GM21423 (cell line): ENCODE data around the gene SETD3.
A peak's percentile ranks its signal among the peaks of the same experiment; 100 is the strongest.

ENCODE experiments used
- ATAC-seq: cut with Tn5 transposase; IDR thresholded peaks from one replicate; pipeline ENCODE4 v1.9.1; 2021; ENCODE audit warnings: mild to moderate bottlenecking, moderate library complexity; ENCODE audit not compliant: unreplicated experiment

Gene SETD3

DNA sequence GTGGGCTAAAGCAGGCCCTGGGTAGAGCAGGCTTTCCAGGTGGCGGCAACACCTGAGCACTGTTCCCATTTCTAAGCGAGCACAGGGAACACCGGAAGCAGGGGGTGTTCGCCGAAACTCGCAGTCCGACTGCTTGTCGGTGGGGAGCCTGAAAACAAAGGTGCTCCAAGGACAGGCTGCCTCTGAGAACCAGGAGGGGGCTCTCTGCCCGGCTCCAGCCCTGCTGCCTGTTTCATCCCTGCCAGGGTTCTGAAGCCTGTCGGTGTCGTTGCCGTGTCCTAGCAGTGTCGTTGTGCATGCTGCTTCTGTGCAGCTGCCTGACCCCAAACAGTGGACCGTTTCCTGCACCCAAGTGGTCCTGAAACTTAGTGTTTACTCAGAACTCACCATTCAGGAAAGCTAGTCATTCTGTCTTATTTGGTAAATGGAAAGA lies 22.3 kb upstream of the SETD3 start:
- no peak for ATAC-seq

DNA sequence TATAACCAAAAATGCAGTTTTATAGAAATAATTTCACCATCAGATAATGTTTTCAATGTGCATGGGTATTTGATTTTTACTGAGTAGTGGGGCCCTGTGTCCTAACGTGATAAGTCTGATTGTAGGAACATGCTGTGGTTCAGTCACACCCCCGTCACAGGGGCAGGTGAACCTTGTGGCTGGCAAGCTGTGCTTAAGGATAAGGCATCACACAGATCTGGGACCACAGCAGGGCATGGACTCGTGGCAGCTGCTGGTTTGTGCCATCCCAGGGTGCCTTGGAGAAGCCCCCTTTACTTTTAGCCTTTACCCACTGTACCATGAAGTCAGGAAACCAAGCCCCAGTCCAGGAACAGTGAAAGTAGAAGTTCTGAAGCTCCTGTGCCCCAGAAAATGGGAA lies 17.2 kb upstream of the SETD3 start:
- ATAC-seq = no peak

DNA sequence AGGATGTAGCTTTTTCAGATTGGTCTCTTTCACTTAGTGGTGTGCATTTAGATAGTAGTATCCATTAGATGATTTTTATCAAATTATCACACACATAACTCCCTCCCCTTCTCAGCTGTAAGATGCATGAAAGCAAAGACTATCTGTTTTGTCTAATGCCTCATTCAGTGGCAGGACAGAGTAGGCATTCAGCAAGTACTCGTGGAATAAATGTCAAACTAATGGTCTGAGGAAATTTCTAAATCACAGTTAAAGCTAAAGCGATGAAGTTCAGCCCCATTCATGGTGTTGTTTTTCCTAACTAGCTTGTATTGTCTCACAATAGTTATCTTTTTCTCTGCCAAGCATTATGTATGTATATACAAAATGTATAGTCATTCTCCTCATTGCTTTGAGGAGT lies 16.7 kb upstream of the SETD3 start:
- ATAC-seq = no peak

DNA sequence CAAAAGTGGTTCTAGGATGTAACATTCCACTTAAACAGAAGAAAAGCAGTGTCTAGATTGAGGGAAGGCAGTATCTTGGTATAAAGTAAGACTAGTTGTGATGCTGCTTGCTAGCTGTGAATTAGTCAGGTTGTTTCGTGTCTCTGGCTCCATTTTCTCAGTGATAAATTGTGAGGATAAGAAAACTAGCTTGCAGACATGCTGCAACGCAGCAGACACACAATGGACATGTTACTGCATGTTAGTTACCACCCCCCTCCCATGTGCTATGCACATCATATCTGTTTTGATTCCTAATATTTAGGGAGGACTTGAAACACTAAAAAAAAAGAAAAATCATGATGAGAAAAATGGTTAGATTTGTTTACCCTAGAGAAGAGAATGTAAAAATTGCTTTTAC lies 3.4 kb upstream of the SETD3 start:
- ATAC-seq = no peak

DNA sequence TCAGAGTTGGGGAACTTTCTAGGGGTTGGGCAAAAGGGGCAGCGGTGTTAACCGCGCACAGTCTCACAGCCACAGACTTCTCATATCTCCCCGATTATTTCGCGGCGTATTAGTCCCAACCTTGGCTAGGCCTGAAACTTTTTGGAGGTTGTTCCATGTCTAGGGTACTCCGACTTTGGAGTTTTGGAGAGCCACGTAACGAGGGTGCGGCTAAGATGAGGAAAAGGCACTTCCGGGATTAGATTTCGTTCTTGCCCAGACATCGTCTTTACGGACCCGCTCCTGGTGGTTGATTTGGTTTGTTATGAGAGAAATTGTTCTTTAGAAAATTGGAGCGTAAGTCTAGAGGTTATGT lies 1.1 kb upstream of the SETD3 start:
- no peak for ATAC-seq

DNA sequence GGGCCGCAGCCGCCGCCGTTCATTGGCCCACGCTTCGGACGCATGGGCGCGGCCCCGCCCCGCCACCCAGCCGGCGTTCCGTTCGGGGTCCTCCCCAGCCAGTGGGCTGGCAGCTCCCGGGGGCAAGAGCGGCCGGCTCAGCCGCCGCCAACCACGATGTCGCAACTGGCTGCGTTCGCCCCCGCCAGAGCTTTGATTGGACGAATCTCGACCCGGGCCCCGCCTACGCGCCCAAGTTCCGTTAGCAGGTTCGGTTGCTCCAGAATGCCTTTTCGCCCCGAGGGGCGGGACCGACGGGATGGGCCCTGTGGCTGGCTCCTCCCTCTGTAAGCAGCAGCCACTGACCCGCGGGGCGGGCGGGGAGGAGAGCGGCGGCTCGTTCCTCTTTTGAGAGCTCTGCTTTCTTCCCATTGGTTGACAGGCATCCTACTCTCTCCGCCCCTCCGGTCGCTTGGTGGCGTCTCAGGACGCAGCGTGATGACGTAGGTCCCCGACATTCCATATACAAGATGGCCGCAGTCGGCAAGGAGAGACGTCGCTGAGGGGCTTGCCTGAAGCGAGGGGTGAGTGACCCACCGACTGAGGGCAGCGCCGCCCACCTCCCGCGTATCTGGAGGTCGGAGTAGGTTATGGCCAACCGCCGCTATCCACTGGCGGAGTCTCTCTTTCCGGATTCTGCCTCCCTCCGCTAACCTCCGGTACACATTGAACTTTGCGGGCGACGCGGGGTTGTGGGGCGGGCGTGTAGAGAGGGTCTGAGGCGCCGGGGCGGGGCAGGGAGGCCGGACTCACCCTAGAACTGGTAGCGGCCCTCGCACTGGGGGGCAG lies 472 bp upstream of the SETD3 start, which contains the start of gene CCNK:
Gene CCNK (plus strand): TSS at position 493 of the 828 bp plus-strand sequence. CDS start 11,269 bp downstream, outside the sequence.
- ATAC-seq = peak; percentile 87

DNA sequence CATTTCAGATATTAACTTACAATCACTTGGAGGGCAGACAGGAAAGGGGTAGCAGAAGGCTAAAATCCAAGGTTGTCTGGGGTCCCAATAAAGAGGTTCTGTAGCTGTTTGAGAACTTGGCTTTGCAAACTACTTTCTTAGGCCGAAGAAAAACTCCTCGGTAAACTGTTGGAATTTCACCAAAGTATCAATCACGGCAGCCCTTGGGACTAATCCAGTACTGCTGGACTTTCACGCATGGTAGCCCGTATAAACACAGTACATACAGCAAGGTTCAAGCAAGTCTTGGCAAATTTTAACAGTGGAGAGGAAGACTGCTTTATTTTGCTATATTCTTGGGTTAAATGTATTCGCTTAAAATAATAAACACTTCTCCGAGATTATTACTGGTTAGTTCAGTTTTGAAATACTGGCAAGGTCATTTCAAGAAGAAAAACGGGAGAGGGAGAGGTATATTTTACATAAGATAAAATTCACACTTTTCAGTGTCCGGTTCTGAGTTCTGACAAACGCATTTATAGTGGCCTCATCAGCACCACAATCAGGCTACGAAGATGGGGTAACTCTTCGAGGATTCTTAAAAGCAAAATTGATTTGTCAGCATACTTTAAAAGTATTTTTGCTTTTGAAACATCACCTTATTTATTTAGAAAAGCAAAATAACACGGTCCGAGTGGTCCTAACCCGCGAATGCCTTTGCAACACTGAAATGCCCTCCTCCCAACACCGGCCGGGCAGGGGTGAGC lies 1.3 kb downstream of the SETD3 start:
- ATAC-seq = no peak

DNA sequence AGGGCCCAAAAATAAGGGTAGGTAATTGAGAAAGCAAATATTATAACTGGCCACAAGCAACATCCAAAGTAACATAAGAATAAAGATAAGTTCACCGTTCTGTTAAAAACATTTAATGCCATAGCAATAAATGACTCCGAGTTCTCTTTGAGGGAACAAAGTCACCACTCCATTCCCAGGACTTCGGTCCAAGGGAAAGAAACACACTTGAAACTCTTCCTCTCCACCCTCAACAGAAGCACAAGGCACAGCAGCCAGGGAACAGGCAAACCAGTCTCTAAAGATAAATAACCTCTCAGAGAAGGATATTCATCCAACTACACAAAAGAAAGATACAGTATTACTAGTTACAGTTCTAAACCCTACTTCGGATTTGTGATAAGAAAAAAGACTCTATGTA lies 2.5 kb downstream of the SETD3 start:
- ATAC-seq = no peak

DNA sequence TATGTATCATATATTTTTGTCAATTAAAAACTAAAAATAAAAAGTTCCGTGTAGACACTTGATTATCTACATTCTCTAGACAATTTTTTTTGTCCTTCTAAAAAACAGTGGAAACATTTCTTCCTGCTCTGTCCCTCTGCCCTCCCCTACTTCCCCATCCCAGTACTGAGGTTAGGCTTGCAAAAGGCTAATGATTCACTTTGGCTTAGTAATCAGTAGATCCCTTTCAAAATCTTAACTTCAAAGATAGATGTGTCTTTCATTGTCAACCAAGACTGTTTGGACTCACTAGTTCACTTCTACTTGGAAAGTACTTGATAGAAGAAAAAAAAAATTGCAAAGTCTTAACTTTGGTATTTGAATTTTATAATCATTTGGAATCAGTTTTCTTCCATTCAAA lies 3.8 kb downstream of the SETD3 start:
- ATAC-seq = no peak

DNA sequence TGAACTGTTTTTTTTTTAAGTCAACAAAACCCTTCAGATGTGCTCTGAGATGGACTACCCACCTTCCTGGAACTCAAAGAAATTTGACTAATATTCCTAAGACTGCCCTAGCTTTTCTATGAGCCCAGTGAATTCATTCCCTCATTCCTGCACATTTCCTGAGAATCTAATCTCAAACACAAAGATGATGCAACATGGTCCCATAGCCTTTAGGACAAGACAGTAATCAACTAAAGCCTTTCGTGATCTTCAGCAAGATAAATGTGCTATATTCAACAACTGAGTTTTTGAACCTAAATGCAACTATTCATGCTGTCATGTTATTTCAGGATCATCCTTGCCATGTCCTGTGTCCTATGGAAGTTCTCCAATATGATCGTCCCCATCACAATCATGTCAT lies 5.0 kb downstream of the SETD3 start:
- ATAC-seq = no peak

DNA sequence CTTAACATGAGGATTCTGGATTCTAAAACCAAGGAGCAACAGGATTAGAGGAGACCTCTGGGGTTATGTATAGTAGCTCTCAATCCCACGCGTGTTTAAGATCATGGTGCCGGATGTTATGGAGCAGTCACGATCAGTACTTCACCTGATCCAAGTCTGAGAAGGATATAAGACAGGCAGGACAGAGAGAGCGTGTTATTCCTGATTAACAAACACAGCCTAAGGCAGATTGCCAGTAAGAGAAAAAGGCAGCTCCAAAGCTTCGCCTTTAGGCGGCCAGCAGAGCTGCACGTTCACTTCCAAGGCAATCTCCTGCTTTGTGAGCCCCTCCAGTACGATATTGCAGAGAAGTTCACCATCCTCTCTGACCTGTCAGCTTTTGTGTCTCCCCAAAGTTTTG lies 5.5 kb downstream of the SETD3 start:
- ATAC-seq = no peak

DNA sequence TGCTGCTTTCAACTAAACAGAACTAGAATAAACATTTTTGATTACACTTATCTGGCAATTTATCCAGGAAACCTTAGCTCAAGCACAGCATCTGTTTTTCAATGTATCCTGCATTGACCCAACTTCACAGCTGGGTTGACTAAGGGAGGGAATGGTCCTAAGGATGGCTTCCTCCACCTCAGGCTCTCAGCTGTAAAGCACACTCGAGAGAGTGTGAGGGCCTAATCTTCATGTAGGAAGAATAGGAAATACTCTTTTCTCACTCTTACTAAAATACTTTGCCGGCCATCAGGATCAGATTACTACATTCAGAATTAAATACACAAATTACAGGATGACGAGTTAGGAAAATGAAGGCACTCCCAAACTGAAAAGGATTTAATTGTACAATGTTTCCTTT lies 7.2 kb downstream of the SETD3 start:
- no peak for ATAC-seq

DNA sequence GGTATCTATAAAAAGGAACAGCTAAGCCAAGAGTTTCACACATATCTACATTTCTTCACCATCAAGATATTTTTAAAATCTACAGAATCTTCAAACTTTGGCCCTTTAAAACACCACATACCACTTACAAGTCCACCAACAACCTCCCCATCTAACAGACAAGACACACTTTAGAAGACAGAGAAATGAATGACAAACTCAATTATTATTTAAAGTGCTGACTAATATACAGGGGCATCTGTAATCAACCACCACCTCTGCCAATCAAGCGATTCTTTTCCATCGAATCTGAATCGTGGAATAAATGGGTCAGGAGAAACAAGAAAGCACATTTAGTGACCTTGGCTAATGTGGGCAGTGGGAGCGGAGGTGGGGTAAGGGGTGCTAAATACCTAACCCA lies 7.7 kb downstream of the SETD3 start:
- ATAC-seq = no peak

DNA sequence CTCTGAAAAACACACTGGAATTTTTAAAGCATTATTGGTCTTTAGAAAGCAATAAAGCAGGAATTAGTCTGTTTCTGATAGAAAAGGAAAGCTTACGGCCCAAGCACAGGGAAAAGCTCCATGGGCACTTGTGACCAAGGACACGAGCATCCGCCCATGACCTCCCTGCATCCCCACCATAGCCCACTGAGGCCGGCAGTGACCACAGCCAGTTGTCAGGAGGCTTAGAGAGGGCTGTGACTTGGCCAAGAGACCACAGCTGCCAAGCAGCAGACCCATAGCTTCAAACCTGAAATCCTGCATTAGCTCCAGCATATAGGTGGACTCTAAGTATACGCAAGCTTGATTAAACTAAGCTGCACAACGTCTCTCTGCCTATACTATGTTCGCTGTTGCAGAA lies 8.9 kb downstream of the SETD3 start:
- no peak for ATAC-seq

DNA sequence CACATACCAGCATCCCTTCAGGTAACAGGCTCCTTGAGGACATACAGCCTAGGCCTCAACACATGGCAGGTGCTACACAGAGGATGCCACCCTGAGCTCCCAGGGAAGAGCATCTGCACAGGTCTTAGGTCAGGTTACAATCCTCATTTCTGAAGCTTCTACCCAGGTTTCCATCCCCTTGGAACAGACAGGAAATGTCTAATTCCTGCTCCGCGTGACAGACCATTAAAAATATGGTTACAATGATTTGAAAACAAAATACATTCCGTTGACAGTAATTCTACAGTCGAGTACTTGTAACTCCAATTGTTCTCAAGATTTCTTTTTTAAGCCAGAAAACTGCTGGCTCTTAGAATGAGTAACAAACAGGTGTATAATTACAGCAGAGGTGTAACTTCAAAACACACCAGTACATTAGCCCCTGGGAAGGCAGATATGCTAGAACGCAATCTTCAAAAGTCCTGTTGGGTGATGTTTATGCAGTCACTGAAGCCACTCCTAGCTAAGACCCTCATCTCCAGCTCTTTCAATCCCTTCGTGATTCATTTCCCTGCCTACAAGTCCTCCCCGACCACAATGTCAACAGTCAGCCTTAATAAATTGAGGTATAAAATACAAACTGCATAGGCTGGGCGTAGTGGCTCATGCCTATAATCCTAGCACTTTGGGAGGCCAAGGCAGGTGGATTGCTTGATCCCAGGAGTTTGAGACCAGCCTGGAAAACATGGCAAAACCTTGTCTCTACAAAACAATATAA lies 11.6 kb downstream of the SETD3 start:
- no peak for ATAC-seq

DNA sequence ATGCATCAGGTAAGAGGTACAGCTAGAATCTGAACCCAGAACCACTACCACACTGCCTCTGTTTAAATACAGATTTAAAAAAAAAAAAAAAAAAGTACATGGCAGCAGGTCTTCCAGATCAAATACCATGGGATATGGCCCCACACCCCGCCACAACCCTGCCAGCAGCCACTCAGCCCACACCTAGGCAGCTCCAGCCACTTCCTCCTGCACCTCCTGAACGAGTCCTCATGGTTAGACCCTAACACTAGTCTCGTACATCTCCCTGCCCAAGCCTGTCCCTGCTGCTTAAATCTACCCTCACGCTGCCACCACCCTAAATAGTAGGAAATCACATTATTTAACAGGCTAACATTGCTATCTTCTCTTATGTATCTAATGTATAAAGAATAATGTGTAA lies 12.6 kb downstream of the SETD3 start:
- ATAC-seq = no peak

DNA sequence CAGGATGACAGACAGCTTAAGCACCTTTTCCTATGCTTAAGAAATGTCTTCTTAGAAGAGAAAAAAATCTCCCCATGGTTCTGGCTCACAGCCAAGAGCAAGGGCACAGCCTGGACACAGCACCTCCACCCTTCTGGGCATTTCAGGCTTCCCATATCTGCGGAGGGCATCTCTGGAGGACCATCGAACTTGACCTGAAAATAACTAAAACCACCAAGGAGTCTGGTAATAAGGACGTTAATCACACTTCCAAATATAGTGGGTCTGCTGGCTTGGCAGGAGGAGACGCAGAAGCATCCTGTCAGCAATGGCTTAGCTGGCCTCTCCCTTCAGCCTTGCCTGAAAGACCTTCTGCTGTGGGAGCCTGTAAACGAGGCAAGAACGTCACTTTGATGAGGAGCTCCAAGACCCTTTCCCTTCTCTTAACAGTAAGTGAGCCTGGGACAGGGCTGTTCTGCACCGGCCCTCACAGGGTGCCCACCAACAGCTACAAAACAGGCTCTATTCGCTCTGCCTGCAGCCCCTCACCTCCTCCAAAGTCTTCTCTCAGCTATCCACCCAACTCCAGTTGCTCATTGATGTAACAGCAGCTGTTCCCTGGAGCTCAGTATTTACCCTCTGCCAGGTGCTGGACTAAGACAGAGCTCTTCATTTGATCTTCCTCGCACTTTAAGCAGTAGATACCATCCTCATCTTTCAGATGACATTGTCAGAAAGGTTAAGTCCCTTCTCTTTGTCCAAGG lies 13.2 kb downstream of the SETD3 start:
- ATAC-seq = no peak

DNA sequence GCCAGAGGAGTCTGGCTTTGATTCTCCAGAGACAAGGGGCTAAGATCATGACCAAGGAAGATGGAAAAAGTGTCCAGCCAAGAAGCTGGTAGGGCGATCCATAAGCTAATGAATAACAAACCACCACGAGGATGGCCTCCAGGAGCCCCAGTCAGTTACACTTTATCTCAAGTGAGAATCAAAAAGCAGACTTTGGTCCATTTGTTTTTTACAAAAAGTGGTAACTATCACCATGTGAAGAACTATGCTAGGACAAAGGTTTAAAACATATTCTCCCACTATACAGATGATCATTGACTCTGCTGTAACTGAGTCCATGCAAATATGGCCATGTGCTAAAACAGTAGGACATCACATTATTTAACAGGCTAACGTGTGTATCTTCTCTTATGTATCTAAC lies 13.9 kb downstream of the SETD3 start:
- ATAC-seq = no peak

DNA sequence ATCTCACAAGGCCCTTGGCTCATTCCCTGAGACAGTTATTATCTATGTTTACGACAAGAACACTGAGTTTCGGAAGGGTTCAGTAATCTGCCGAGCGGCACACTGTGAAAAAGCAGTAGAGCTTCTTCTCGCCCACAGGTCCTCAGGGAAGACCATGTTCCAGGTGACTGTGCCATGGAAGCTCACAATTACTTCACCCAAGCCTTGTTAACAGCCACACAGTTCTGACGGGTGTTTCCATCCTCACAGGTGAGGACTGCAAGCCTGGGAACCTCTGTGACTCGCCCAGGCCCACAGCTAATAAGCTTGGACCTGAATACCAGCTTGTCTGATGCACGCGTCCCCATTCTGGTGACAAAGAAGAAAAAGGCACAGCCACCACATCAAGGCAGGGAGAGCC lies 15.4 kb downstream of the SETD3 start:
- ATAC-seq = no peak

DNA sequence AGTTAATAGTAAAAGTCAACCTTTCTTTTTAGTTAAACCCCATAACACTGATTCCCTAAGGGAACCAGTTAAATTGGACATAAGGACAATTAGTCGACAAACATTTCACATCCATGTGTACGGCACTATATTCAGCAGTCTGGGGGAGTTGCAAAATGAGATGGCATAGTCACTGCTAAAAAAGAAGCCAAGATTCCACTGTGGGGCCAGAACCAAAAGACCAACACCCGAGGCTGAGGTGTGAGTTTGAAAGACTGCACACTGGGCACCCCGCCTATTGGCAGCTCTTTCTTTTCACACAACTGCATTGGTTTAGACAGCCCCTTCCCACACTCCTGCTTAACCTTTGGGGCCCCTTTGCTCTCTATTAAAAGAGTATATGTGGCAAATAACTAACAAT lies 16.7 kb downstream of the SETD3 start:
- ATAC-seq = no peak

DNA sequence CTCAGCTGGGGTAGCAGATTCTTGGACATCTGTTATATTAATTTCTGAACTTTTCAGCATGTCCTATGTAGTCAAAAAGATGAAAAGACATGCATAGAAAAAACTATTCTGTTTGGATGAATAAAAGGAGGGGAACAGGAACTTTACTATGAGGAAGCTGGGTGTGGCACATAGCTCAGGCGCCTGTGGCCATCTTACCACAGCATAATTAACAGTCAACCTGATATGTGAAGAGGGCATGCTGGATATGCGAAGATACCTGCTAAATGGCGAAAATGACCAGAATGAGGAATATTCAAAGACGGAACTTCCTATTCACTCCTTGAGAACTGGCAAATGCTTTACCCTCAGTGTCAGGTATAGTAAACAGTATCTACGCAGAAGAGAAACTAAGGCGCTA lies 18.4 kb downstream of the SETD3 start:
- ATAC-seq = no peak
